CD14-positive monocyte (primary cell): ENCODE results near the gene TXNRD2. TPM values are rescaled to one million over a fixed set of nuclear protein-coding genes. Genes with fewer than 3 reads are reported as not detected.
A peak's percentile ranks its signal among the peaks of the same experiment; 100 is the strongest.

Source experiments
- DNase-seq, 3 donors: peaks; one replicate each; pipeline ENCODE4 v3.0.0-alpha.2; 2011 to 2022
- H2AFZ ChIP-seq: 2 replicates; pipeline ENCODE4 v1.6.0; 2012; ENCODE audit warnings: mild to moderate bottlenecking, low read depth, low read length, inconsistent platforms; ENCODE audit not compliant: insufficient read depth, poor library complexity, severe bottlenecking
- H3K27ac ChIP-seq, 2 donors: 1 replicate in 1 of 2; 2 replicates in 1 of 2; pipeline ENCODE4 v1.5.1; 2012 to 2013; ENCODE audit warnings: low read length in 2 of 2, control low read depth in 1 of 2, inconsistent platforms in 1 of 2, low read depth in 1 of 2, mild to moderate bottlenecking in 1 of 2
- H3K27me3 ChIP-seq, 2 donors: one replicate each; pipeline versions ENCODE4 v1.6.0 to v1.6.1; 2011 to 2013; ENCODE audit warnings: low read length in 2 of 2; ENCODE audit not compliant: control insufficient read depth in 2 of 2, insufficient read depth in 2 of 2
- H3K36me3 ChIP-seq, 2 donors: replicated peaks in 1 of 2; 1 replicate in 1 of 2; 2 replicates in 1 of 2; pipeline versions ENCODE4 v1.5.1 to v1.6.1; 2012 to 2013; ENCODE audit warnings: low read length in 2 of 2, control low read depth in 1 of 2, inconsistent platforms in 1 of 2, mild to moderate bottlenecking in 1 of 2; ENCODE audit not compliant: insufficient read depth in 2 of 2, control insufficient read depth in 1 of 2
- H3K4me1 ChIP-seq, 2 donors: 1 replicate in 1 of 2; 2 replicates in 1 of 2; pipeline versions ENCODE4 v1.5.1 to v1.6.1; 2012 to 2013; ENCODE audit warnings: low read length in 2 of 2, control low read depth in 1 of 2, inconsistent platforms in 1 of 2, mild to moderate bottlenecking in 1 of 2, moderate library complexity in 1 of 2; ENCODE audit not compliant: insufficient read depth in 2 of 2, control insufficient read depth in 1 of 2
- H3K4me2 ChIP-seq: replicated peaks from 2 replicates; pipeline ENCODE3; 2012; ENCODE audit warnings: low read length, moderate library complexity, mild to moderate bottlenecking; ENCODE audit not compliant: poor library complexity, severe bottlenecking; ENCODE audit errors: extremely low read depth
- H3K4me3 ChIP-seq, 3 experiments: fragments of 200-600 bp in 1 of 3; sonication (generic) in 1 of 3; replicated peaks in 1 of 3; 1 replicate in 2 of 3; 2 replicates in 1 of 3; pipeline ENCODE4 v1.5.1; 2011 to 2013; ENCODE audit warnings: low read length in 3 of 3, mild to moderate bottlenecking in 3 of 3, control low read depth in 2 of 3, low read depth in 2 of 3, inconsistent platforms in 1 of 3, moderate library complexity in 1 of 3
- H3K79me2 ChIP-seq: 2 replicates; pipeline ENCODE4 v1.6.0; 2012; ENCODE audit warnings: mild to moderate bottlenecking, control low read depth, inconsistent platforms, low read length, moderate library complexity; ENCODE audit not compliant: insufficient read depth
- H3K9ac ChIP-seq: 2 replicates; pipeline ENCODE4 v1.6.0; 2017; ENCODE audit warnings: low read length, mild to moderate bottlenecking; ENCODE audit not compliant: insufficient read depth, poor library complexity, severe bottlenecking
- H3K9me3 ChIP-seq, 2 donors: replicated peaks in 1 of 2; 1 replicate in 1 of 2; 2 replicates in 1 of 2; pipeline versions ENCODE4 v1.5.1 to v1.6.1; 2012 to 2013; ENCODE audit warnings: low read length in 2 of 2, control low read depth in 1 of 2; ENCODE audit not compliant: control insufficient read depth in 1 of 2, insufficient read depth in 1 of 2
- H4K20me1 ChIP-seq: 2 replicates; pipeline ENCODE4 v1.6.0; 2012; ENCODE audit warnings: mild to moderate bottlenecking, low read length, control low read depth, moderate library complexity; ENCODE audit not compliant: insufficient read depth
- H3K27ac Mint-ChIP-seq, 7 donors: one replicate each; pipeline ENCODE4 v1.8.0; 2020; ENCODE audit warnings: mild to moderate bottlenecking in 7 of 7, mixed read lengths in 7 of 7, moderate library complexity in 6 of 7, inconsistent platforms in 2 of 7
- H3K27me3 Mint-ChIP-seq, 3 donors: one replicate each; pipeline ENCODE4 v1.8.0; 2021 to 2022; ENCODE audit warnings: low read depth in 3 of 3, mild to moderate bottlenecking in 3 of 3, mixed read lengths in 3 of 3, moderate library complexity in 3 of 3, inconsistent platforms in 1 of 3
- H3K36me3 Mint-ChIP-seq, 2 donors: one replicate each; pipeline ENCODE4 v1.8.0; 2020; ENCODE audit warnings: mixed read lengths in 2 of 2, inconsistent platforms in 1 of 2, mild to moderate bottlenecking in 1 of 2
- H3K4me1 Mint-ChIP-seq: one replicate; pipeline ENCODE4 v1.8.0; 2020; ENCODE audit warnings: mild to moderate bottlenecking, mixed read lengths
- H3K4me3 Mint-ChIP-seq, 2 donors: one replicate each; pipeline ENCODE4 v1.8.0; 2020; ENCODE audit warnings: mild to moderate bottlenecking in 2 of 2, mixed read lengths in 2 of 2, moderate library complexity in 1 of 2
- H3K9me3 Mint-ChIP-seq, 7 donors: one replicate each; pipeline ENCODE4 v1.8.0; 2020 to 2022; ENCODE audit warnings: mixed read lengths in 7 of 7, mild to moderate bottlenecking in 6 of 7, moderate library complexity in 6 of 7, inconsistent platforms in 2 of 7
- CTCF ChIP-seq: fragments of 200-600 bp; IDR thresholded peaks from one replicate; pipeline ENCODE4 v1.8.0; 2022; ENCODE audit warnings: antibody characterized with exemption, mild to moderate bottlenecking
- WGBS: methylation state at CpG from one replicate; pipeline ENCODE4 v1.1.5; 2013; ENCODE audit warnings: missing lambda C conversion rate; ENCODE audit not compliant: insufficient coverage; 5-methylcytosine and 5-hydroxymethylcytosine counted together
- intact Hi-C, 2 donors: fragments of 100-400 bp; cut with micrococcal nuclease; formaldehyde crosslinking; loops; one replicate each; pipeline versions ENCODE4 v1.15.0 to v1.15.1; 2023
- polyA plus RNA-seq, 3 donors: library from polyadenylated mRNA; depleted of rRNA in 1 of 3; unstranded in 2 of 3; stranded (reverse) in 1 of 3; fragments of 300-500 nt in 2 of 3; fragments of >200 nt in 1 of 3; fragmentation: Illumina TruSeq in 2 of 3; gene quantifications; 1 replicate in 2 of 3; 2 replicates in 1 of 3; pipeline ENCODE4 v1.2.3, GENCODE V29; 2012 to 2021

Gene TXNRD2
- polyA plus RNA-seq, 3 donors, result 24.9 to 54.9 (median 30.8) TPM

DNA sequence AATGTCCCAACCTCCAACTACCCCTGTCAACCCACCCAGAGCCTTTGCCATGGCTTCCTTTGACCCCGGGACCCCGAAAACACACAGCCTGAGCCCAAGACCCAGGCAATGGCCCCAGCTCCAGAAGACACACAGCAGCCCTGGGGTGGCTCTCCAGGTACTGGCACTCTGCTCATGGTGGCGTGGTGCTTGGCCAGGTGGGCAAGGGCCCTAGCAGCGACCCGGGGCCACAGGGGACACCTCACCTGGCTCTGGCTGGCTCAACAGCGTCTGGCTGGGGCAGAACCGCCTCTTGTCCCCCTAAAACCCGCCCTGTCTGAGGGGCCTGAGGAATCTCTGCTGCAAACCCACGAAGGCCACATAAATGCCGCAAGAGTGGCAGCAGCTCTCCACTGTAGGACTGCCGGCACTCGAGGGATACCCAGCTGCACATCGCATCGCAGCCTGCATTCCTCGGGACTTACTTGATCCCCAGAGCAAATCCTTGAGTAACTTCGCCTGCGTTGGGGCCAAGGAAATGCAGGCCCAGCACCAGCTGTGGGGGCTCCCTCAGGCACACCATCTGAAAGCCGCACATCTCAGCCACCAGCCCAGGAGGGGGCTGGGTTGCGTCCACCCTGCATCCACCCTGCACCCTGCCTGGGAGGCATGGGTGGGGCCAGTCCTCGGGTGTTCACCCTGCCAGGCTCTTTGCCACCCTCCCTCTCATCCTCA, 63.8 kb downstream of the TXNRD2 start:
- H3K9me3 ChIP-seq, result no peaks in the 10 kb centered on the region
- no peak overlapping the region for H3K4me2 ChIP-seq
- H2AFZ ChIP-seq, result no peak overlapping the region
- H3K4me3 Mint-ChIP-seq, result no peak overlapping the region
- DNase-seq, result no peak
- peaks cover 31 to 72% of the 10 kb centered on the region in 2 donors for H3K36me3 ChIP-seq
- no peak overlapping the region for H3K9ac ChIP-seq
- peak overlapping the region in 2 of 7 donors; percentile 41 to 71 for H3K27ac Mint-ChIP-seq
- intact Hi-C loops, result no loop called here
- no peaks in the 10 kb centered on the region for H3K4me1 ChIP-seq
- 97% methylated on average over 20 of the region's 20 CpGs for WGBS
- H3K27me3 ChIP-seq, result no peaks in the 10 kb centered on the region
- no peaks in the 10 kb centered on the region for H3K79me2 ChIP-seq
- no peak overlapping the region for H3K27ac ChIP-seq
- H3K4me1 Mint-ChIP-seq, result no peaks in the 10 kb centered on the region
- peaks cover 16 to 55% of the 10 kb centered on the region in 2 donors for H3K36me3 Mint-ChIP-seq
- H3K4me3 ChIP-seq, result no peak overlapping the region
- H3K9me3 Mint-ChIP-seq, result no peaks in the 10 kb centered on the region
- H4K20me1 ChIP-seq, result no peaks in the 10 kb centered on the region
- no peak for TF ChIP-seq CTCF
- no peaks in the 10 kb centered on the region for H3K27me3 Mint-ChIP-seq

DNA sequence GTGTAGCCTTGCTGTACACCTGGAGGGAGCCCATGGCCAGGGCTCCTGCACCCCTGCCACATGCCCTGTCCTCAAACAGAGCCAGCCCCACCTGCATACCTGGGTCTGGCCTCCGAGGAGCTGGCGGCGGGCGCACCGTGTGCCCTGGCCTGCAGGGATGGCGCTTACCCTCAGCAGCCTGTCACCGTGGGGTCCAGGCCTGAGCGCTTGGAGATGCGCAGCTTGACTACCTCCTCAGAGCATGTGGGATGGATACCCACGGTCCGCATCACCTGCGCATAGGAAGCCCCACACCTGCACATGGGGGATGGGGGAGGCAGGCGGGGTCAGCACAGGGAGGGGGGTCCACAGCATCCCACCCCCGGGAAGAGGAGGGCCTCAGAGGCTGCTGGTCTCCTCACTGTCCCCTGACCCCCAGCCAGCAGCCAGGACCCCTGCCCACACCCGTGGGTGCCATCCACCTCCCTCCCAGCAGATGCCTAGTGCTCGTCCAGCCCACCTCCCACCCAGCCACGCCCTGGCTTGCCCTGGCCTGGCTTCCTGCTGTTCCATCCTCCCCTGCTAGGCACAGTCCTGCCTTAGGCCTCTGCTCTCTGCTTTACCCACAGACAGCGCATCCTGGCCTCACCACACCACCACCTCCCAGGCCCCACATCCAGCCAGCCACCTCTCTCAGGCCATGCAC, 64.5 kb downstream of the TXNRD2 start:
- Histone ChIP-seq H3K9me3 (no peaks in the 10 kb centered on the region), H3K27ac (no peak overlapping the region), H2AFZ (no peak overlapping the region), H3K4me3 (no peak overlapping the region), H3K79me2 (no peaks in the 10 kb centered on the region), H3K27me3 (no peaks in the 10 kb centered on the region), H3K9ac (no peak overlapping the region), H3K4me1 (no peaks in the 10 kb centered on the region), H4K20me1 (no peaks in the 10 kb centered on the region), H3K36me3 (peaks cover 27 to 66% of the 10 kb centered on the region in 2 donors), H3K4me2 (no peak overlapping the region)
- no peaks in the 10 kb centered on the region for H3K9me3 Mint-ChIP-seq
- intact Hi-C loops, result no loop called here
- H3K27me3 Mint-ChIP-seq, result no peaks in the 10 kb centered on the region
- H3K4me1 Mint-ChIP-seq, result no peaks in the 10 kb centered on the region
- H3K4me3 Mint-ChIP-seq, result no peak overlapping the region
- H3K27ac Mint-ChIP-seq, result peak overlapping the region in 1 of 7 donors; percentile 71
- DNase-seq, result no peak
- no peak for TF ChIP-seq CTCF
- H3K36me3 Mint-ChIP-seq, result peaks cover 11 to 52% of the 10 kb centered on the region in 2 donors
- 100% methylated on average over 11 of the region's 18 CpGs for WGBS
